Fibroblast of skin of back (primary cell): ENCODE data around the gene CHRDL1.
"Not testable (repeated sequence)": the region's sequence is repeated elsewhere in the genome, so short reads cannot be mapped to it uniquely, and the experiment has no call there.

ENCODE experiments used
- DNase-seq: peaks from one replicate; pipeline ENCODE4 v3.0.0-alpha.2; 2013

Gene CHRDL1

GRCh38 chrX:110654280-110654679 lies 141.3 kb downstream of the CHRDL1 start:
- DNase-seq: not testable (repeated sequence)

- no peak for DNase-seq
Measured at GRCh38 chrX:110646386-110646785, 149.2 kb downstream of the CHRDL1 start.
